ENCODE results near the gene KCNG4.
A peak's percentile ranks its signal among the peaks of the same experiment; 100 is the strongest.

The KCNG4 gene

GRCh38 chr16:84239909-84240308 lies at the start of gene KCNG4:
TSS of gene KCNG4 (minus strand) at chr16:84240012. CDS start at chr16:84237485, 2,527 bp downstream.
- no peak for DNase-seq (ENCODE audit: low read depth in 1 of 2, low spot score in 1 of 2)

- DNase-seq (ENCODE audit: low read depth in 1 of 2, low spot score in 1 of 2) = no peak
Observed at GRCh38 chr16:84288902-84289301, 49.1 kb upstream of the KCNG4 start.

- no peak for DNase-seq (ENCODE audit: low read depth in 1 of 2, low spot score in 1 of 2)
Observed at GRCh38 chr16:84286578-84287240, 46.9 kb upstream of the KCNG4 start.

- DNase-seq (ENCODE audit: low read depth in 1 of 2, low spot score in 1 of 2) = no peak
Observed at GRCh38 chr16:84284154-84284722, 44.4 kb upstream of the KCNG4 start.

- no peak for DNase-seq (ENCODE audit: low read depth in 1 of 2, low spot score in 1 of 2)
Observed at GRCh38 chr16:84283314-84284153, 43.7 kb upstream of the KCNG4 start.

- no peak for DNase-seq (ENCODE audit: low read depth in 1 of 2, low spot score in 1 of 2)
Observed at GRCh38 chr16:84282533-84282932, 42.7 kb upstream of the KCNG4 start.

GRCh38 chr16:84281074-84281473 lies 41.3 kb upstream of the KCNG4 start:
- DNase-seq (ENCODE audit: low read depth in 1 of 2, low spot score in 1 of 2) = no peak

- DNase-seq (ENCODE audit: low read depth in 1 of 2, low spot score in 1 of 2) = no peak
Observed at GRCh38 chr16:84279881-84280280, 40.1 kb upstream of the KCNG4 start.

- DNase-seq (ENCODE audit: low read depth in 1 of 2, low spot score in 1 of 2) = no peak
Observed at GRCh38 chr16:84278968-84279367, 39.2 kb upstream of the KCNG4 start.

- DNase-seq (ENCODE audit: low read depth in 1 of 2, low spot score in 1 of 2) = no peak
Observed at GRCh38 chr16:84278333-84278732, 38.5 kb upstream of the KCNG4 start.

GRCh38 chr16:84277244-84277823 lies 37.5 kb upstream of the KCNG4 start:
- peak; percentile 47 to 48 for DNase-seq (ENCODE audit: low read depth in 1 of 2, low spot score in 1 of 2)

- no peak for DNase-seq (ENCODE audit: low read depth in 1 of 2, low spot score in 1 of 2)
Observed at GRCh38 chr16:84275585-84276151, 35.9 kb upstream of the KCNG4 start.

GRCh38 chr16:84274515-84274914 lies 34.7 kb upstream of the KCNG4 start:
- DNase-seq (ENCODE audit: low read depth in 1 of 2, low spot score in 1 of 2) = no peak

GRCh38 chr16:84272740-84273320 lies 33.0 kb upstream of the KCNG4 start:
- DNase-seq (ENCODE audit: low read depth in 1 of 2, low spot score in 1 of 2) = no peak

- no peak for DNase-seq (ENCODE audit: low read depth in 1 of 2, low spot score in 1 of 2)
Observed at GRCh38 chr16:84271866-84272265, 32.1 kb upstream of the KCNG4 start.

- DNase-seq (ENCODE audit: low read depth in 1 of 2, low spot score in 1 of 2) = no peak
Observed at GRCh38 chr16:84271037-84271436, 31.2 kb upstream of the KCNG4 start.

GRCh38 chr16:84270531-84270930 lies 30.7 kb upstream of the KCNG4 start:
- no peak for DNase-seq (ENCODE audit: low read depth in 1 of 2, low spot score in 1 of 2)

- DNase-seq (ENCODE audit: low read depth in 1 of 2, low spot score in 1 of 2) = no peak
Observed at GRCh38 chr16:84270071-84270470, 30.3 kb upstream of the KCNG4 start.

GRCh38 chr16:84268291-84269040 lies 28.7 kb upstream of the KCNG4 start:
- no peak for DNase-seq (ENCODE audit: low read depth in 1 of 2, low spot score in 1 of 2)

GRCh38 chr16:84267380-84267779 lies 27.6 kb upstream of the KCNG4 start:
- no peak for DNase-seq (ENCODE audit: low read depth in 1 of 2, low spot score in 1 of 2)
